CD4-positive, alpha-beta memory T cell (primary cell): ENCODE results near the gene RAPGEF2. TPM values are rescaled to one million over a fixed set of nuclear protein-coding genes. Genes with fewer than 3 reads are reported as not detected.

ENCODE experiments used
- CTCF ChIA-PET: fragments of 350-600 bp; sonication (Branson Sonifier 250); formaldehyde crosslinking; loops from one replicate; lab custom pipeline; 2021; ENCODE audit warnings: inconsistent platforms; ENCODE audit not compliant: partially characterized antibody; lab: Charles Lee
- POLR2A ChIA-PET: fragments of 350-600 bp; sonication (Branson Sonifier 250); formaldehyde crosslinking; loops from one replicate; lab custom pipeline; 2021; ENCODE audit not compliant: partially characterized antibody; lab: Charles Lee
- DNase-seq, 5 donors: peaks; one replicate each; pipeline versions ENCODE4 v3.0.0 to v3.0.0-alpha.2; 2020 to 2022; ENCODE audit warnings: mixed read lengths in 1 of 5
- H3K27ac ChIP-seq: one replicate; pipeline ENCODE4 v1.7.0; 2013; ENCODE audit warnings: low read depth, low read length
- H3K27me3 ChIP-seq: 2 replicates; pipeline ENCODE4 v1.7.0; 2013; ENCODE audit warnings: mild to moderate bottlenecking, low read length, moderate library complexity; ENCODE audit not compliant: insufficient read depth
- H3K36me3 ChIP-seq: 2 replicates; pipeline ENCODE4 v1.7.0; 2013; ENCODE audit warnings: mild to moderate bottlenecking, low read length, moderate library complexity; ENCODE audit not compliant: insufficient read depth
- H3K4me1 ChIP-seq: 2 replicates; pipeline ENCODE4 v1.7.0; 2013; ENCODE audit warnings: mild to moderate bottlenecking, low read length, moderate library complexity; ENCODE audit not compliant: insufficient read depth
- H3K4me3 ChIP-seq, 2 donors: one replicate each; pipeline ENCODE4 v1.7.0; 2013; ENCODE audit warnings: low read length in 2 of 2, mild to moderate bottlenecking in 1 of 2
- H3K9me3 ChIP-seq, 2 donors: one replicate each; pipeline ENCODE4 v1.7.0; 2013; ENCODE audit warnings: low read length in 2 of 2, control low read depth in 1 of 2; ENCODE audit not compliant: control insufficient read depth in 1 of 2
- H3K27ac Mint-ChIP-seq, 7 donors: one replicate each; pipeline ENCODE4 v1.8.0; 2020 to 2021; ENCODE audit warnings: mixed read lengths in 7 of 7, mild to moderate bottlenecking in 6 of 7, inconsistent platforms in 3 of 7, moderate library complexity in 3 of 7
- H3K27me3 Mint-ChIP-seq, 2 donors: one replicate each; pipeline ENCODE4 v1.8.0; 2020 to 2021; ENCODE audit warnings: mixed read lengths in 2 of 2
- H3K36me3 Mint-ChIP-seq, 2 donors: one replicate each; pipeline ENCODE4 v1.8.0; 2020 to 2021; ENCODE audit warnings: mixed read lengths in 2 of 2, inconsistent platforms in 1 of 2, mild to moderate bottlenecking in 1 of 2
- H3K4me1 Mint-ChIP-seq, 4 donors: one replicate each; pipeline ENCODE4 v1.8.0; 2020 to 2021; ENCODE audit warnings: mixed read lengths in 4 of 4, mild to moderate bottlenecking in 1 of 4
- H3K4me3 Mint-ChIP-seq, 8 donors: one replicate each; pipeline ENCODE4 v1.8.0; 2020 to 2021; ENCODE audit warnings: mixed read lengths in 8 of 8, mild to moderate bottlenecking in 7 of 8, moderate library complexity in 6 of 8, inconsistent platforms in 3 of 8
- H3K9me3 Mint-ChIP-seq, 8 donors: one replicate each; pipeline ENCODE4 v1.8.0; 2020 to 2021; ENCODE audit warnings: mixed read lengths in 8 of 8, mild to moderate bottlenecking in 5 of 8, inconsistent platforms in 3 of 8, moderate library complexity in 1 of 8
- intact Hi-C: fragments of 100-400 bp; cut with micrococcal nuclease; formaldehyde crosslinking; loops from one replicate; pipeline ENCODE4 v1.15.1; 2023
- polyA plus RNA-seq, 2 donors: library from polyadenylated mRNA; unstranded; fragments of 300-500 nt; fragmentation: Illumina TruSeq; gene quantifications; one replicate each; pipeline ENCODE4 v1.2.3, GENCODE V29; 2021
- total RNA-seq, 2 experiments: library from RNA; stranded (reverse); gene quantifications; one replicate each; pipeline ENCODE4 v1.2.3, GENCODE V29; 2021

RAPGEF2 gene
- total and polyA plus RNA-seq, 4 experiments from 2014 or later, result 0.69 to 27.9 (median 12.1) TPM

- ChIA-PET CTCF (interaction anchor here (0.7 kb wide), 1 partner anchor 10 kb away, joined by 3 read pairs; no protein-coding TSS in a partner anchor), POLR2A (no interaction called here)
- no peaks in the 10 kb centered on the region for H3K9me3 ChIP-seq
- H3K4me1 Mint-ChIP-seq, result no peaks in the 10 kb centered on the region
- H3K27ac ChIP-seq, result no peak overlapping the region
- no peaks in the 10 kb centered on the region for H3K27me3 ChIP-seq
- no peak overlapping the region for H3K4me3 Mint-ChIP-seq
- H3K36me3 Mint-ChIP-seq, result peaks cover 72 to 81% of the 10 kb centered on the region in 2 donors
- H3K4me3 ChIP-seq, result no peak overlapping the region
- no peaks in the 10 kb centered on the region for H3K9me3 Mint-ChIP-seq
- H3K4me1 ChIP-seq, result no peaks in the 10 kb centered on the region
- H3K27ac Mint-ChIP-seq, result no peak overlapping the region
- intact Hi-C loops, result no loop called here
- DNase-seq, result no peak
- no peaks in the 10 kb centered on the region for H3K27me3 Mint-ChIP-seq
- peaks cover 23% of the 10 kb centered on the region for H3K36me3 ChIP-seq
Measured at GRCh38 chr4:159343116-159343515, 240.2 kb downstream of the RAPGEF2 start.

GRCh38 chr4:159344877-159345276 lies 242.0 kb downstream of the RAPGEF2 start:
- H3K36me3 Mint-ChIP-seq, result peaks cover 70 to 74% of the 10 kb centered on the region in 2 donors
- no peak overlapping the region for H3K4me3 Mint-ChIP-seq
- no peaks in the 10 kb centered on the region for H3K27me3 Mint-ChIP-seq
- no peak overlapping the region for H3K4me3 ChIP-seq
- no peaks in the 10 kb centered on the region for H3K4me1 ChIP-seq
- CTCF ChIA-PET, result interaction anchor here (1.2 kb wide), 1 partner anchor 10 kb away, joined by 4 read pairs; no protein-coding TSS in a partner anchor
- no peak overlapping the region for H3K27ac ChIP-seq
- intact Hi-C loops, result no loop called here
- POLR2A ChIA-PET, result no interaction called here
- no peak overlapping the region for H3K27ac Mint-ChIP-seq
- no peaks in the 10 kb centered on the region for H3K27me3 ChIP-seq
- no peaks in the 10 kb centered on the region for H3K9me3 ChIP-seq
- peaks cover 16% of the 10 kb centered on the region for H3K36me3 ChIP-seq
- H3K9me3 Mint-ChIP-seq, result no peaks in the 10 kb centered on the region
- H3K4me1 Mint-ChIP-seq, result no peaks in the 10 kb centered on the region
- DNase-seq, result no peak

GRCh38 chr4:159346681-159347080 lies 243.8 kb downstream of the RAPGEF2 start:
- H3K4me3 ChIP-seq, result no peak overlapping the region
- H3K27me3 ChIP-seq, result no peaks in the 10 kb centered on the region
- Mint-ChIP-seq H3K27me3 (no peaks in the 10 kb centered on the region), H3K9me3 (no peaks in the 10 kb centered on the region), H3K36me3 (peaks cover 66 to 72% of the 10 kb centered on the region in 2 donors), H3K4me3 (no peak overlapping the region), H3K4me1 (no peaks in the 10 kb centered on the region), H3K27ac (no peak overlapping the region)
- no peak overlapping the region for H3K27ac ChIP-seq
- H3K9me3 ChIP-seq, result no peaks in the 10 kb centered on the region
- intact Hi-C loops, result no loop called here
- POLR2A ChIA-PET, result no interaction called here
- H3K4me1 ChIP-seq, result no peaks in the 10 kb centered on the region
- DNase-seq, result no peak
- H3K36me3 ChIP-seq, result peaks cover 23% of the 10 kb centered on the region
- CTCF ChIA-PET, result no interaction called here

GRCh38 chr4:159347813-159348212 lies 244.9 kb downstream of the RAPGEF2 start:
- Histone ChIP-seq H3K4me3 (no peak overlapping the region), H3K27ac (no peak overlapping the region), H3K9me3 (no peaks in the 10 kb centered on the region), H3K27me3 (no peaks in the 10 kb centered on the region), H3K36me3 (peaks cover 25% of the 10 kb centered on the region), H3K4me1 (no peaks in the 10 kb centered on the region)
- no peak overlapping the region for H3K27ac Mint-ChIP-seq
- peaks cover 64 to 73% of the 10 kb centered on the region in 2 donors for H3K36me3 Mint-ChIP-seq
- CTCF ChIA-PET, result no interaction called here
- no peak for DNase-seq
- no peaks in the 10 kb centered on the region for H3K27me3 Mint-ChIP-seq
- H3K4me1 Mint-ChIP-seq, result no peaks in the 10 kb centered on the region
- POLR2A ChIA-PET, result no interaction called here
- H3K4me3 Mint-ChIP-seq, result no peak overlapping the region
- intact Hi-C loops, result no loop called here
- no peaks in the 10 kb centered on the region for H3K9me3 Mint-ChIP-seq

- no peak overlapping the region for H3K4me3 Mint-ChIP-seq
- no peaks in the 10 kb centered on the region for H3K27me3 ChIP-seq
- no peak overlapping the region for H3K27ac ChIP-seq
- H3K36me3 ChIP-seq, result peaks cover 30% of the 10 kb centered on the region
- no peaks in the 10 kb centered on the region for H3K9me3 ChIP-seq
- no peak overlapping the region for H3K4me3 ChIP-seq
- H3K27me3 Mint-ChIP-seq, result no peaks in the 10 kb centered on the region
- no peaks in the 10 kb centered on the region for H3K4me1 Mint-ChIP-seq
- no peaks in the 10 kb centered on the region for H3K4me1 ChIP-seq
- no peak for DNase-seq
- POLR2A ChIA-PET, result no interaction called here
- intact Hi-C loops, result no loop called here
- H3K9me3 Mint-ChIP-seq, result no peaks in the 10 kb centered on the region
- H3K27ac Mint-ChIP-seq, result peak overlapping the region in 1 of 7 donors; percentile 59
- H3K36me3 Mint-ChIP-seq, result peaks cover 64 to 75% of the 10 kb centered on the region in 2 donors
- CTCF ChIA-PET, result no interaction called here
Measured at GRCh38 chr4:159349332-159349731, 246.5 kb downstream of the RAPGEF2 start.

GRCh38 chr4:159352609-159353008 lies 249.7 kb downstream of the RAPGEF2 start:
- no peaks in the 10 kb centered on the region for H3K4me1 Mint-ChIP-seq
- POLR2A ChIA-PET, result no interaction called here
- no peak overlapping the region for H3K27ac Mint-ChIP-seq

GRCh38 chr4:159353422-159354116 lies 250.7 kb downstream of the RAPGEF2 start:
- no peaks in the 10 kb centered on the region for H3K4me1 ChIP-seq
- intact Hi-C loops, result no loop called here
- no peaks in the 10 kb centered on the region for H3K27me3 ChIP-seq
- no peaks in the 10 kb centered on the region for H3K9me3 ChIP-seq
- H3K27ac Mint-ChIP-seq, result no peak overlapping the region
- H3K27me3 Mint-ChIP-seq, result no peaks in the 10 kb centered on the region
- peaks cover 72 to 74% of the 10 kb centered on the region in 2 donors for H3K36me3 Mint-ChIP-seq
- no peak overlapping the region for H3K27ac ChIP-seq
- ChIA-PET CTCF (interaction anchor here (1.2 kb wide), 1 partner anchor 10 kb away, joined by 3 read pairs; no protein-coding TSS in a partner anchor), POLR2A (no interaction called here)
- H3K4me1 Mint-ChIP-seq, result no peaks in the 10 kb centered on the region
- H3K36me3 ChIP-seq, result peaks cover 21% of the 10 kb centered on the region
- no peak overlapping the region for H3K4me3 ChIP-seq
- H3K9me3 Mint-ChIP-seq, result no peaks in the 10 kb centered on the region
- no peak overlapping the region for H3K4me3 Mint-ChIP-seq
- DNase-seq, result no peak

More at GRCh38 chr4:159352609-159353008, 249.7 kb downstream of the RAPGEF2 start:
- no peak overlapping the region for H3K4me3 ChIP-seq
- DNase-seq, result no peak
- H3K27me3 ChIP-seq, result no peaks in the 10 kb centered on the region
- H3K36me3 ChIP-seq, result peaks cover 21% of the 10 kb centered on the region
- Mint-ChIP-seq H3K36me3 (peaks cover 72 to 73% of the 10 kb centered on the region in 2 donors), H3K27me3 (no peaks in the 10 kb centered on the region), H3K9me3 (no peaks in the 10 kb centered on the region), H3K4me3 (no peak overlapping the region)
- no peaks in the 10 kb centered on the region for H3K4me1 ChIP-seq
- no peak overlapping the region for H3K27ac ChIP-seq
- CTCF ChIA-PET, result interaction anchor here (1.2 kb wide), 1 partner anchor 9 kb away, joined by 3 read pairs; no protein-coding TSS in a partner anchor
- intact Hi-C loops, result no loop called here
- H3K9me3 ChIP-seq, result no peaks in the 10 kb centered on the region
